Esophagus muscularis mucosa (tissue), 3 donors: Measurements from ENCODE around the gene FDX1.

Source experiments
- POLR2A ChIP-seq: fragments of 450-650 bp; IDR thresholded peaks from one replicate; pipeline ENCODE4 v1.6.1; 2017; ENCODE audit warnings: antibody characterized with exemption, moderate library complexity, mild to moderate bottlenecking, low read depth
- POLR2AphosphoS5 ChIP-seq, 2 donors: sonication (generic); formaldehyde crosslinking; IDR thresholded peaks; one replicate each; pipeline ENCODE4 v1.6.1; 2017; ENCODE audit warnings: antibody characterized with exemption in 2 of 2
- TF ChIP-seq, protein P1 (sequence below), 3 experiments: fragments of 200-600 bp in 2 of 3; fragments of 450-650 bp in 1 of 3; sonication (generic) in 2 of 3; IDR thresholded peaks; one replicate each; pipeline ENCODE4 v1.5.1; 2017 to 2019; ENCODE audit warnings: antibody characterized with exemption in 3 of 3, mild to moderate bottlenecking in 2 of 3, moderate library complexity in 1 of 3

DNA sequence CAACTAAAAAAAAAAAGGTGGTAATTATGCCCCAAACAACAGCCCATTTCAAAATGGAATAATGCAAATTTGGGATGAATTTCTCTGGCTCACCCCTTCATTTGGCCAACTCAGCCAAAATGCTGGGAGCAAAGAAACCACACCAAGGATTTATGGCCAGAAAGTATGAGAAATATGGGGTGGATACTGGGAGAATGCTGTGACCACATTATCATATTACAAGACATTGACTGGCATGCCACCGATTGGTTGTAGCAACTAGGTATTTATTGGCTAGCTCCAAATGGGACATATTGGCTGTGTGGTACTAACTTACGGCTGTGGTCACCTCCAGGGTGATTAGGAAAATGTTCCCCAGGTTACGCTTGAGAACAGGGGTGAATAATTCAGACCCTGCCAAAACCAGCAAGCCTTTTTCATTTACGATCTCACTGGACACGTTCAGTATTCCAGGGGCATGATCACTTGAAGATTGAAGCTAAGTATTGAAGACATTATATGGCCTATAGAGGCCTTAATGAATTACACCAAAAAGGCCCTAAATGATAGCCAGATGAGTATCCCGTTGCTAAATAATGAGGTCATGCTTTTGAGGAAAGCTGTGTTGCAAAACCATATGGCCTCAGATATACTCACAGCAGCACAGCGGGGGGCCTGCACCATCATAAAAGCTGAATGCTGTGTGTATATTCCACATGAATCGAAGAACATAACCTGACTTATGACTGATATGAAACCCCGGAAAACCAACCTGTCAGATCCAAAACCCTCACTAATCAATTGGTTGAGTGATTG lies 3.8 kb upstream of the FDX1 start:
- TF ChIP-seq, protein P1, sequence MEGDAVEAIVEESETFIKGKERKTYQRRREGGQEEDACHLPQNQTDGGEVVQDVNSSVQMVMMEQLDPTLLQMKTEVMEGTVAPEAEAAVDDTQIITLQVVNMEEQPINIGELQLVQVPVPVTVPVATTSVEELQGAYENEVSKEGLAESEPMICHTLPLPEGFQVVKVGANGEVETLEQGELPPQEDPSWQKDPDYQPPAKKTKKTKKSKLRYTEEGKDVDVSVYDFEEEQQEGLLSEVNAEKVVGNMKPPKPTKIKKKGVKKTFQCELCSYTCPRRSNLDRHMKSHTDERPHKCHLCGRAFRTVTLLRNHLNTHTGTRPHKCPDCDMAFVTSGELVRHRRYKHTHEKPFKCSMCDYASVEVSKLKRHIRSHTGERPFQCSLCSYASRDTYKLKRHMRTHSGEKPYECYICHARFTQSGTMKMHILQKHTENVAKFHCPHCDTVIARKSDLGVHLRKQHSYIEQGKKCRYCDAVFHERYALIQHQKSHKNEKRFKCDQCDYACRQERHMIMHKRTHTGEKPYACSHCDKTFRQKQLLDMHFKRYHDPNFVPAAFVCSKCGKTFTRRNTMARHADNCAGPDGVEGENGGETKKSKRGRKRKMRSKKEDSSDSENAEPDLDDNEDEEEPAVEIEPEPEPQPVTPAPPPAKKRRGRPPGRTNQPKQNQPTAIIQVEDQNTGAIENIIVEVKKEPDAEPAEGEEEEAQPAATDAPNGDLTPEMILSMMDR (IDR thresholded peaks at IDR 0.05) = no peak
- TF ChIP-seq POLR2A = no peak
- TF ChIP-seq POLR2AphosphoS5 (IDR thresholded peaks at IDR 0.05) = no peak
